GM19238 (cell line): ENCODE data around the gene INTS1.

Experiments
- DNase-seq: peaks from one replicate; pipeline ENCODE4 v3.0.0; 2011; ENCODE audit warnings: low spot score; ENCODE audit not compliant: insufficient read length

INTS1 gene

DNA sequence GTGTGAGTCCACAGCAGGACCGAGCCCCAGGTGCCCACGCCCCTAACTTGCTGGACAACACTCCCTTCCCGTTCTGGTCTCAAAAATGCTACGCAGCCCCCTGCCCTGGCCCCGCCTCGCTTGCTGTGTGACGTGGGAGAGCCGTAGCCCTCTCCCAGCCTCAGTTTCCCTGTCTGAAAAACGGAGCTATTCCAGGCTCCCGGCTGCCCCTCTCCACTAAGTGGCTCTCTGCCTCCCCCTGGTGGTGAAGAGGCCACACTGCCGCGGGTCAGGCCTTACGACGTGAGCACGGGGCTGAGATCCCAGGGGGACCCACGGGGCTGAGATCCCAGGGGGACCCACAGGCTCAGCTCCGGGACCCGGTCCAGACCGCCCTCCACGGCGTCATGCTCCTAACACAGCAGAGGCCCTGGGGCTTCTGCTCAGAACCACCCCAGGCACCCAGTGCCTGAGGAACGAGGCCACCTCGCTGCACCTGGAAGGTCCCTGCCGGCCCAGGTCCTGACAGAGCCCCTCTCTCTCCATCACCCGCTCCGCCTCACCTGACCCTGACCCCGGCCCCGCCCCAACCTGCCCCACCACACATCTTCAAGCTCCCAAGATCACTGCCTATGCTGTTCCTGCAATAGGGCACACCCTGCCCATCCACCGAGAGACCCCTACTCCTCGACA is 71.6 kb downstream of the INTS1 start:
- peak; percentile 74 for DNase-seq

GRCh38 chr7:1431634-1432380 is 72.4 kb downstream of the INTS1 start:
- no peak for DNase-seq

GRCh38 chr7:1431226-1431625 is 73.0 kb downstream of the INTS1 start:
- DNase-seq = no peak

GRCh38 chr7:1430056-1430845 is 73.9 kb downstream of the INTS1 start:
- DNase-seq = no peak

DNA sequence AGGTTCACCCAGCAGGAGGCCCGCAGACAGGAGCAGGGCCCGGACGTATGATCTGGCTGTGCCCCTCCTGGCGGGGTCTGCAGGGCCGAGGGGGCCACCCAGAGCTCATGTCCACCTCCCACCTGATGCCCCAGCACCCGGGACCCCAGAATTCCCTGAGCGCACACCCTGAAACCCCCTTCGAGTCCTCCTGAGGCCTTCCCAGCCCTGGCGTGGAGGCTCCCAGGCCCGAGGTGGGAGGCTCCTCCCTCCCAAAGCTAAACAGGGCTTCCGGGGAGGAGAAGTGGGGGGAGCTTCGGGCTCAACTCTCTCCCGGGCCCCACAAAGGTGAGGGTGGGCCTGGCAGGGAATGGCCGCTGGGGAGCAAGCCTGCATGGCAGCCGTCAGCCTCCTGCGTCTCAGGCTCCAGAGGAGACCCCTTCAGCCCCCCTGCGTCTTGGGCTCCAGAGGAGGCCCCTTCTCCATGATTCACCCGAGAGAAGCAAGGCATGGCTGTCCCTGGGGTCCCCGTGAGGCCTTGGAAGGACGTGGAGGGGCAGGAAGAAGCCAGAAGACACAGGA is 75.2 kb downstream of the INTS1 start:
- DNase-seq = no peak

DNA sequence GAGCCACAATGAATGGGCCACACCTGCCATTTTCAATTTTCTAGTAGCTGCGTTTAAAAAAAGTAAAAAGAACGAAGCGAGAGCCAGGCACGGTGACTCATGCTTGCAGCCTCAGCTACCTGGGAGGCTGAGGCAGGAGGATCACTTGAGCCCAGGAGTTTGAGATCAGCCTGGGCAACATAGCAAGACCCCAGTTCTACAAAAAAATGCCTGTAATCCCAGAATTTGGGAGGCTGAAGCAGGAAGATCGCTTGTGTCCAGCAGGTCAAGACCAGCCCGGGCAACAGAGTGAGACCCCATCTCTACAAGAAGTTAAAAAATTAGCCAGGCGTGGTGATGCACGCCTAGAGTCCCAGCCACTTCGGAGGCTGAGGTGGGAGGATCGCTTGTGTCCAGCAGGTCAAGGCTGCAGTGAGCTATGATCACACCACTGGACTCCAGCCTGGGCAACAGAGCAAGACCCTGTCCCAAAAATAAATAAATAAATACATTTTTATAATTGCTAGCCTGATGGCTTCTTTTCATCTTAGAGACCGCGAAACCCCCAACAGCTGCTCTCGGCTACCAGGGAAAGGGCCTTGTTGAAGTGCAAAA is 77.0 kb downstream of the INTS1 start:
- no peak for DNase-seq

DNA sequence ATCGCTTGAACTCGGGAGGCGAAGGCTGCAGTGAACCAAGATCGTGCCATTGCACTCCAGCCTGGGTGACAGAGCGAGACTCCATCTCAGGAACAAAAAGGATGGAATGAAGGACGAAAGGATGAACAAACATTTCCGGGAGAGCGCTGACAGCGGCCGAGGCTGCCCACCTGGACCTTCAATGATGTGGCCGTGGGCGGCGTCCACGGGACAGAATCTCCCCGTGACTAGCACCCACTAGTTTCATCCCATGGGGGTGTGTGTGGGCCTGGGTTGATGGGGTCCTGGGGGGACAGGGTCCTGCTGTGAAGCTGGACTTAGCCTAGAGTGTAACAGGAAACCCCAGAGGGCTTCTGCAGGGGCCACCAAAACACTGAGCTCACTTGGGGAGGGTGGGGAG is 77.7 kb downstream of the INTS1 start:
- no peak for DNase-seq

- DNase-seq = no peak
Measured at GRCh38 chr7:1425292-1426136, 78.7 kb downstream of the INTS1 start.

- DNase-seq = no peak
Measured at GRCh38 chr7:1424041-1424440, 80.1 kb downstream of the INTS1 start.

- no peak for DNase-seq
Measured at GRCh38 chr7:1423264-1423811, 80.9 kb downstream of the INTS1 start.

- DNase-seq = no peak
Measured at GRCh38 chr7:1422512-1423263, 81.5 kb downstream of the INTS1 start.

DNA sequence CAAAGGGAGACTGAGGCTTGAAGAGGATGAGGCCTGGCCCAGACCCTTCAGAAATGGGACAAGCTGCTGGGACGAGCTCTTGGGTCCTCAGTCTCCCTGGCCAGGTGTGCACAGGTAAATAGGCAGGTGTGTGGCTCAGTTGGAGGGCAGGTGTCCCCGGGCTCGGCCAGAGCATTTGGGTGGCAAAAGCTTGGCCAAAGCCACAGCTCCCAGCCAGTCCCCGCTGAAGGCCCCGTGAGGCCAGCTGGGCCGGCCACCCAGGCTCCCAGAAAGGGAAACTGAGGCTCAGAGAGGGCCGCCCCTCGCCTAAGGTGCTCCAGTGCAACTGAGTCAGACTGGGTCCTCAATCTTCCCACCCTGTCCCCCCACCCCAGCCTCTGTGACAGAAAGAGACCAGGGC is 82.2 kb downstream of the INTS1 start:
- no peak for DNase-seq

DNA sequence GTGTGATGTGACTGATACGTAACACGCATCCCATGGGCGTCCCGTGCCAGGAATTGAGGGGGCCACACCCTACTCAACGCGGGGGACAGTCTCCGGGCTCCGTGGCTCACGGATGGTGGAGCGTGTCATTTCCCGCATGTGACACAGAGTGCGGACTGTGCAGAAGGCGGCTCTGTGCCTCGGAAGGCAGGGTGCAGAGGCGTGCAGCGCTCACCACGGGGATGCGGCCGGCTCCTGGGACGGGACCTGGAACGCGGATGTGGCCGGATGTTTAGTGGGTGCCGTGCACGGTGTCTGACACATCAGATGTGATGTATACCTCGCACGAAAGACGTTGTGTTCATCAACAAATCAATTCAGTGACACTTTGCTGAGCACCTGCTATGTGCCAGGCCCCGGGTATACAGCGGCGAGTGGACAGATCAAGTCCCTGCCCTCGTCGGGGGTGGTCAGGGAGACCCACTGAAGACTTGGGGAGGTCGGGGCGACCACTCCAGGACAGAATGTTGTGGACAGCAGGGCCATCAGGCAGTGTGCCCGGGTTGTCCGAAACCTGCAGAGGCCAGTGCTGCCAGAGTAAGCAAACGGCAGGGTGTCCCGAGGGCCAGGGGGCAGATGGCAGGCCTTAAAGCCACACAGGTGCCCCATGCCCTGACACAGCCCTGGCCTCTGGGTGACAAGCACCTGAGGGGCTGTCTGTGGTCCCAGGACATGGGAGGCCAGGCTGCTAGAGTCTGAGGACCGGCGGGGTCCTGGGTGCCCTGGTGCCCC is 83.0 kb downstream of the INTS1 start:
- no peak for DNase-seq
